ENCODE results near the gene PGAM2.

DNA sequence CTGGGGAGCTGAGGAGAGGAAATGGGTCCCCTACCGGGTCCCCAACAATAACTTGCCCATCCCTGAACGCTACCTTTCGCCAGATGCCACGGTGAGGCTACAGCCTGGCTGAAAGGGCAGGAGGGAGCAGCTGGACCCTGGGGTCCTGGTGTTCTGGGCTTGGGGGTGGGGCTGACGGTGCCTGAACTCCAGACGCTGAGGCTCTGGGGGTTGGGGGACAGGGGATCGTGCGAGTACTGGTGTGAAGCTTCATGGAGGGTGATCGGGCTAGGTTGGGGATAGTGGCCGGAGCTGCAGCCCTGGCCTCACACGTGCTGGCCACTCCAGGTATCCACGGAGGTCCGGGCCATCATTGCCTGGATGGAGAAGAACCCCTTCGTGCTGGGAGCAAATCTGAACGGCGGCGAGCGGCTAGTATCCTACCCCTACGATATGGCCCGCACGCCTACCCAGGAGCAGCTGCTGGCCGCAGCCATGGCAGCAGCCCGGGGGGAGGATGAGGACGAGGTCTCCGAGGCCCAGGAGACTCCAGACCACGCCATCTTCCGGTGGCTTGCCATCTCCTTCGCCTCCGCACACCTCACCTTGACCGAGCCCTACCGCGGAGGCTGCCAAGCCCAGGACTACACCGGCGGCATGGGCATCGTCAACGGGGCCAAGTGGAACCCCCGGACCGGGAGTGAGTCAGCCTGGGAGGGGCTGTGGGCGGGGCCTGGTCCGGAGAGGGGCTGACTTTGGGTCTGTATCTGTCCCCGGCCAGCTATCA, 47.0 kb upstream of the PGAM2 start:
- no peak for TF ChIP-seq EZH2 (IDR thresholded peaks at IDR 0.05; ENCODE audit: low read depth, unreplicated experiment)
- TF ChIP-seq, protein P1, sequence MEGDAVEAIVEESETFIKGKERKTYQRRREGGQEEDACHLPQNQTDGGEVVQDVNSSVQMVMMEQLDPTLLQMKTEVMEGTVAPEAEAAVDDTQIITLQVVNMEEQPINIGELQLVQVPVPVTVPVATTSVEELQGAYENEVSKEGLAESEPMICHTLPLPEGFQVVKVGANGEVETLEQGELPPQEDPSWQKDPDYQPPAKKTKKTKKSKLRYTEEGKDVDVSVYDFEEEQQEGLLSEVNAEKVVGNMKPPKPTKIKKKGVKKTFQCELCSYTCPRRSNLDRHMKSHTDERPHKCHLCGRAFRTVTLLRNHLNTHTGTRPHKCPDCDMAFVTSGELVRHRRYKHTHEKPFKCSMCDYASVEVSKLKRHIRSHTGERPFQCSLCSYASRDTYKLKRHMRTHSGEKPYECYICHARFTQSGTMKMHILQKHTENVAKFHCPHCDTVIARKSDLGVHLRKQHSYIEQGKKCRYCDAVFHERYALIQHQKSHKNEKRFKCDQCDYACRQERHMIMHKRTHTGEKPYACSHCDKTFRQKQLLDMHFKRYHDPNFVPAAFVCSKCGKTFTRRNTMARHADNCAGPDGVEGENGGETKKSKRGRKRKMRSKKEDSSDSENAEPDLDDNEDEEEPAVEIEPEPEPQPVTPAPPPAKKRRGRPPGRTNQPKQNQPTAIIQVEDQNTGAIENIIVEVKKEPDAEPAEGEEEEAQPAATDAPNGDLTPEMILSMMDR (conservative IDR thresholded peaks at IDR 0.05; ENCODE audit: low read depth in 2 of 2): no peak; a peak in 1 of 4 replicates
- TF ChIP-seq, protein P2, sequence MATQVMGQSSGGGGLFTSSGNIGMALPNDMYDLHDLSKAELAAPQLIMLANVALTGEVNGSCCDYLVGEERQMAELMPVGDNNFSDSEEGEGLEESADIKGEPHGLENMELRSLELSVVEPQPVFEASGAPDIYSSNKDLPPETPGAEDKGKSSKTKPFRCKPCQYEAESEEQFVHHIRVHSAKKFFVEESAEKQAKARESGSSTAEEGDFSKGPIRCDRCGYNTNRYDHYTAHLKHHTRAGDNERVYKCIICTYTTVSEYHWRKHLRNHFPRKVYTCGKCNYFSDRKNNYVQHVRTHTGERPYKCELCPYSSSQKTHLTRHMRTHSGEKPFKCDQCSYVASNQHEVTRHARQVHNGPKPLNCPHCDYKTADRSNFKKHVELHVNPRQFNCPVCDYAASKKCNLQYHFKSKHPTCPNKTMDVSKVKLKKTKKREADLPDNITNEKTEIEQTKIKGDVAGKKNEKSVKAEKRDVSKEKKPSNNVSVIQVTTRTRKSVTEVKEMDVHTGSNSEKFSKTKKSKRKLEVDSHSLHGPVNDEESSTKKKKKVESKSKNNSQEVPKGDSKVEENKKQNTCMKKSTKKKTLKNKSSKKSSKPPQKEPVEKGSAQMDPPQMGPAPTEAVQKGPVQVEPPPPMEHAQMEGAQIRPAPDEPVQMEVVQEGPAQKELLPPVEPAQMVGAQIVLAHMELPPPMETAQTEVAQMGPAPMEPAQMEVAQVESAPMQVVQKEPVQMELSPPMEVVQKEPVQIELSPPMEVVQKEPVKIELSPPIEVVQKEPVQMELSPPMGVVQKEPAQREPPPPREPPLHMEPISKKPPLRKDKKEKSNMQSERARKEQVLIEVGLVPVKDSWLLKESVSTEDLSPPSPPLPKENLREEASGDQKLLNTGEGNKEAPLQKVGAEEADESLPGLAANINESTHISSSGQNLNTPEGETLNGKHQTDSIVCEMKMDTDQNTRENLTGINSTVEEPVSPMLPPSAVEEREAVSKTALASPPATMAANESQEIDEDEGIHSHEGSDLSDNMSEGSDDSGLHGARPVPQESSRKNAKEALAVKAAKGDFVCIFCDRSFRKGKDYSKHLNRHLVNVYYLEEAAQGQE (IDR thresholded peaks at IDR 0.05; ENCODE audit: unreplicated experiment): no peak
- no peak for TF ChIP-seq POLR2AphosphoS5 (IDR thresholded peaks at IDR 0.05; ENCODE audit: low read depth)
- TF ChIP-seq, protein P3, sequence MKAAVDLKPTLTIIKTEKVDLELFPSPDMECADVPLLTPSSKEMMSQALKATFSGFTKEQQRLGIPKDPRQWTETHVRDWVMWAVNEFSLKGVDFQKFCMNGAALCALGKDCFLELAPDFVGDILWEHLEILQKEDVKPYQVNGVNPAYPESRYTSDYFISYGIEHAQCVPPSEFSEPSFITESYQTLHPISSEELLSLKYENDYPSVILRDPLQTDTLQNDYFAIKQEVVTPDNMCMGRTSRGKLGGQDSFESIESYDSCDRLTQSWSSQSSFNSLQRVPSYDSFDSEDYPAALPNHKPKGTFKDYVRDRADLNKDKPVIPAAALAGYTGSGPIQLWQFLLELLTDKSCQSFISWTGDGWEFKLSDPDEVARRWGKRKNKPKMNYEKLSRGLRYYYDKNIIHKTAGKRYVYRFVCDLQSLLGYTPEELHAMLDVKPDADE (IDR thresholded peaks at IDR 0.05): no peak
- no peak for TF ChIP-seq JUNB (IDR thresholded peaks at IDR 0.05; ENCODE audit: unreplicated experiment)
- TF ChIP-seq EZH2phosphoT487 (IDR thresholded peaks at IDR 0.05; ENCODE audit: unreplicated experiment): no peak
- TF ChIP-seq CREB1 (CRISPR knock-in tag; IDR thresholded peaks at IDR 0.05; ENCODE audit: low read depth): no peak
